NCI-H2081 (cell line): Measurements from ENCODE around the gene PSMC1.
A peak's percentile ranks its signal among the peaks of the same experiment; 100 is the strongest.

Source experiments
- DNase-seq, 2 experiments: peaks; one replicate each; lab custom pipeline; 2025; lab: John Stamatoyannopoulos, UW

The PSMC1 gene

GRCh38 chr14:90276646-90277367 lies 20.5 kb downstream of the PSMC1 start:
- DNase-seq, result no peak

GRCh38 chr14:90277581-90278198 lies 21.3 kb downstream of the PSMC1 start:
- DNase-seq, result no peak

- no peak for DNase-seq
Measured at GRCh38 chr14:90278199-90279175, 22.1 kb downstream of the PSMC1 start.

GRCh38 chr14:90280096-90280495 lies 23.7 kb downstream of the PSMC1 start:
- DNase-seq, result no peak

GRCh38 chr14:90281261-90281660 lies 24.9 kb downstream of the PSMC1 start:
- DNase-seq, result no peak

GRCh38 chr14:90281756-90282155 lies 25.4 kb downstream of the PSMC1 start:
- DNase-seq, result no peak

- peak; percentile 24 to 67 for DNase-seq
Measured at GRCh38 chr14:90287791-90288190, 31.4 kb downstream of the PSMC1 start.

DNA sequence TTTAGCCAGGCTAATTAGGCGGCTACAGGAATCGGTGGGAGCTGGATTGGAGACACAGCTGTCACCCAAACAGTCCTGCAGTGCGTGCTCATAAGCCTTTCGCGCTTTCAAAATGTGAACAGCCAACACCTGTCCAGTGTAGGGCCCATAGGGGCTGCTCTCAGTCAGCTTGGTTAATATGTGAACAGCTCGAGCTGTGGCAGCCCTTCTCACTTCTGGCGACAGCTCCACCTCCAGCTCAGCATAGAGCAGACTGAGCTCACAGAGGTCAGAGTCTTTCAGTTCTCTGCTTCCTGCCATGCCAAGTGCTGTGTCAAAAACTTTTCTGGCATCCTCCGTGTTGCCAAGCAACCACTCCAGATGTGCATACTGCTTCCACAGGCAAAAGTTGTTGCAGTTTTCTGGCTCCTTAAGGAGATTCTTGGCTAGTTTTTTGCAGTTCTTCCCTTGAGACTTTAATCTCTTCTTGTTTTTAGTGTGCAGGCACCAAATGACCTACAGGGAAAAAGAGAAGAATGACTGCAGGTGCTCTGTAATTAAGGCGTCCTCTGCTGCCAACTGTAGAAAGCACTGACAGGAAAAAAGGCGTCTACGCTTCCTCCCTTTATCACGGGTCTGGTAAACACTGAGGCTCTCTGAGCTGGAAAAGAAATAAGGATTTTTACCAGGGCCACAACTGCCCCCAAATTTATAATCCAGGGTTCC lies 32.5 kb downstream of the PSMC1 start:
- peak; percentile 63 to 86 for DNase-seq

- no peak for DNase-seq
Measured at GRCh38 chr14:90290337-90291011, 34.1 kb downstream of the PSMC1 start.

- DNase-seq, result no peak
Measured at GRCh38 chr14:90291699-90292098, 35.3 kb downstream of the PSMC1 start.

DNA sequence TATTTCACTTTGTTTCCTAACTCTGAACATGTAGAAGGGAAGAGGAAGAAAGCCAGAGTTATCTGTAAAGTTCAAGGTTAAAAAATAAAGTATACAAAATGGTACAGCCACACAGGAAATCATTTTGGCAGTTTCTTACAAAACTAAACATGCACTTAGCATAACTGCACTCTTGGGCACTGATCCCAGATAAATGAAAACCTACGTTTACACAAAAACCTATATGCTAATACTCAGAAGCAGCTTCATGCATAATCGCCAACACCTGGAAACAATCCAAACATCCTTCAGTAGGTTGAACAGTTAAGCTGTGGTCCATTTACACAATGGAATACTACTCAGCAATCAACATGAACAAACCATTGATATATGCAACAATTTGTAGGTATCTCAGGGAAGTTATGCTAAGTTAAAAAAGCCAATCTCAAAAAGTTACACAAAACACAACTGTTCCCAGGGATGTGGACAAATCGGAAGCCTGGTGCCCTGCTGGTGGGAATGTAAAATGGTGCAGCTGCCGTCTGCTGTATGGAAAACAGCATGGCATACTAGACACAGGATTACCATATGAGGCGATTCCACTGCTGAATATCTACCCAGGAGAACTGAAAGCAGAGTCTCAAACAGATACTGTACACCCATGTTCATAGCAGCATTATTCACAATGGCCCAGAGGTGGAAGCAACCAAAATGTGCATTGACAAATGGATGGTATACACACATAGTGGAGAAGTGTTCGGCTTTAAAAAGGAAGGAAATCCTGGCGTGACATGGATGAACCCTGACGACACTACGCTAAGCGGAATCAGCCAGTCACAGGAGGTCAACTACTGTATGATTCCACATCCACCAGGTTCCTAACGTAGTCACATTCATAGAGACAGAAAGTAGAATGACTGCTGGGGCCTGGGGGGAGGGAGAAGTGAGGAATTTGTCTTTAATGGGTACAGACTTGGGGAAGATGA lies 37.7 kb downstream of the PSMC1 start:
- DNase-seq, result peak; percentile 26 to 70

GRCh38 chr14:90294872-90295271 lies 38.5 kb downstream of the PSMC1 start:
- no peak for DNase-seq

DNA sequence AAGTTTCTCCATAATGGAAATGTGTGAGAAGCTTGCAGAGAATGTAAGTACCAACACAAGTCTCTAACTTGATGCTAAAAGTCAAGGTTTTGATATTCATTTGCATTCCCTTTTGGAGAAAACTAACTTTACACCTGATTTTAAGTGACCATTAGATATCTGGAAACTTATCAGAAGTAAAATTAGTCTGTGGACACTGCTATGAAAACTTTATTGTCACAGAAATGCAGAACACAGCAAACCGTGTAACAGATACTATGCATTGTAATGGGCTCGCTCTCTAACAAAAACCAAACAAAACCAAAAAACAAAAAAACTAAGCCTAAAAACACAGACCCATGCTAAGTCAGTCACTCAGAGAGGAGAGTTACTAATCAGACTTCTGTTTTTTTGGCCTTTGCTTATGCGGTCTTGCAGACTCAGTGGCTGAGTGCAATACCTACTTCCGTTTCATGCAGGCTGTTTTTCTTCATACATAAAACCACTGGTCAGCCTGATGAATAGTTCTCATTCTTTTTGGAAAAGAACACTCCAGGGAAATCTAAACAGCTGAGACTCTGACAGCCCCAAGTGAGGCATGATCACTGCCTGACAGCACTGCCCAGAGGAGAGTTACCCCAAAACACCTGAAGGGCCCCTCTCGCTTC lies 39.6 kb downstream of the PSMC1 start:
- no peak for DNase-seq

- no peak for DNase-seq
Measured at GRCh38 chr14:90296641-90297040, 40.3 kb downstream of the PSMC1 start.

DNA sequence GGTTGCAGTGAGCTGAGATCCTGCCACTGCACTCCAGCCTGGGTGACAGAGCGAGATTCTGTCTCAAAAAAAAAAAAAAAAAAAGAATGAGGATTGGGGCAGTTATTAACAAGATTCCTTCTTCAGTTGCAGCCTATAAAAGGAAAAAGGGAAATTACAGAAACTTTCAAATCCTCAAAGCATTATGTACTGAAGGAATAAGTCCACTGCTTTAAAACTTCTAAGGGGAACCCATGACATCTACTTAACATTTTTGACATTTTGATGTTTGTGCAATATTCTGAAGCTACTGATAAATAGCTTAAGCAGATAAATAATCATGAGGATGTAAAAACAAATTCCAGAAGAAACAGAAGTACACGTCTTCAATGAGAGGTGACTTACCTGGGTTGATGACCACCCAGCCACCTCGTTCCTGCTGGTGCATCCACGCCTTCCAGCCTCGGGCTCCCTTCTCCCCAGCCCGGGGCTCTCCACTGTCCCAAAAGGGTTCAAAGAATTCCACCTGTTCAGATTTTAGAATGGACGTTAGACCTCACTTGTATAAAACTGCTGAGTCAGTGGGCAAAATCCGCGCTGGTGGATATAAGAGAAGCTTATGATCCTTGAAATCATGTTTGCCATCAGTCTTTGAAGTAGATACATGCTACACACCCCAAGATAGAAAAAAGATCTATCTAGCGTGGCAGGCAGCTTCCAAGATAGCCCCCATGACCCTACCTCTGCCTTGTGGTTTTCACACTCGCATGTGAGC lies 41.7 kb downstream of the PSMC1 start:
- DNase-seq, result no peak

GRCh38 chr14:90299408-90299807 lies 43.1 kb downstream of the PSMC1 start:
- no peak for DNase-seq

- DNase-seq, result no peak
Measured at GRCh38 chr14:90300611-90301047, 44.3 kb downstream of the PSMC1 start.

- no peak for DNase-seq
Measured at GRCh38 chr14:90301122-90301521, 44.8 kb downstream of the PSMC1 start.

DNA sequence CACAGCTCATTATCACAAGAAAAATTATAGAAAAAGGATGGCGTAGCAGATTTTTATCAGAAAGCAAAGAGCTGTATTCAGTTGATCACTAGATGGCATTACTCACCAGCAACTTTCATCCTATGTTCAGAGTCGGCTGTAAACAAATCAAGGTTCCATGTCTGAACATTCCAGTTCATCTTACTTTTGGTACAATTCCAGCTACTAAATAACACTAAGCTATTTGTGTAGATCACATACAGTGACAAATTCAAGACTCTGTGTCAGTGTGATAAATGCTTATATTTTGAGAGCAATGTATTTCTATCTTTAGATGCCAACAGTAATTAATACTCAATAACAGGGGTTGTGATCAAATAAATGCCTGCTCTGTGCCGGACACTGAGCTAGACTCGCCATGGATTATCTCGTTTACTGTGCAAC lies 45.3 kb downstream of the PSMC1 start:
- DNase-seq, result peak; percentile 52 to 63
